A673 (cell line): ENCODE data around the gene GART. TPM values are rescaled to one million over a fixed set of nuclear protein-coding genes. Genes with fewer than 3 reads are reported as not detected.

Source experiments
- BruUV-seq: library from RNA; stranded (reverse); fragments of 400-500 nt; replicated peaks from 2 replicates; lab custom pipeline; 2021; lab: Mats Ljungman, UMichigan
- CTCF ChIA-PET: fragments of 300-600 bp; sonication (Branson Sonifier 250); formaldehyde crosslinking; loops from one replicate; lab custom pipeline; 2022; ENCODE audit warnings: antibody characterized with exemption; lab: Charles Lee
- POLR2A ChIA-PET: fragments of 300-600 bp; sonication (Branson Sonifier 250); formaldehyde crosslinking; loops from one replicate; lab custom pipeline; 2022; ENCODE audit warnings: antibody characterized with exemption; ENCODE audit not compliant: low non-redundant PET; lab: Charles Lee
- DNase-seq: peaks from one replicate; pipeline ENCODE4 v3.0.0-alpha.2; 2015; ENCODE audit warnings: low spot score
- H3K27ac ChIP-seq: fragments of 200-600 bp; sonication (generic); 2 replicates; pipeline ENCODE4 v1.5.1; 2016; ENCODE audit warnings: mixed run types, low read depth, mild to moderate bottlenecking, mixed read lengths, antibody characterized with exemption, low read length; ENCODE audit not compliant: poor library complexity, severe bottlenecking
- H3K27me3 ChIP-seq: fragments of 200-600 bp; sonication (generic); replicated peaks from 2 replicates; pipeline ENCODE4 v1.6.1; 2017; ENCODE audit warnings: mixed run types, low read depth, mild to moderate bottlenecking, mixed read lengths, antibody characterized with exemption, low read length; ENCODE audit not compliant: insufficient read depth, poor library complexity
- H3K36me3 ChIP-seq: fragments of 200-600 bp; sonication (generic); 2 replicates; pipeline ENCODE4 v1.6.1; 2016; ENCODE audit warnings: mixed run types, mild to moderate bottlenecking, mixed read lengths, antibody characterized with exemption, low read length; ENCODE audit not compliant: insufficient read depth, poor library complexity, severe bottlenecking
- H3K4me1 ChIP-seq: fragments of 200-600 bp; sonication (generic); 2 replicates; pipeline ENCODE4 v1.6.1; 2017; ENCODE audit warnings: mixed run types, mild to moderate bottlenecking, mixed read lengths, antibody characterized with exemption, low read length; ENCODE audit not compliant: insufficient read depth, poor library complexity, severe bottlenecking
- H3K4me3 ChIP-seq: fragments of 200-600 bp; sonication (generic); 2 replicates; pipeline ENCODE4 v1.5.1; 2016; ENCODE audit warnings: low read depth, mixed run types, mild to moderate bottlenecking, mixed read lengths, low read length; ENCODE audit not compliant: poor library complexity, severe bottlenecking
- H3K9me3 ChIP-seq: fragments of 200-600 bp; sonication (generic); 2 replicates; pipeline ENCODE4 v1.6.1; 2016; ENCODE audit warnings: mixed run types, low read depth, mild to moderate bottlenecking, mixed read lengths, antibody characterized with exemption, low read length; ENCODE audit not compliant: poor library complexity, severe bottlenecking
- CTCF ChIP-seq: fragments of 300-800, 200-600 bp; sonication (generic); conservative IDR thresholded peaks from 2 replicates; pipeline ENCODE4 v1.5.1; 2017; ENCODE audit warnings: low read depth, mild to moderate bottlenecking, antibody characterized with exemption, low read length, moderate library complexity, mixed read lengths
- EZH2 ChIP-seq: fragments of 200-600 bp; sonication (generic); IDR thresholded peaks from 2 replicates; pipeline ENCODE4 v1.6.1; 2017; ENCODE audit warnings: borderline replicate concordance, low read depth, mild to moderate bottlenecking, mixed read lengths, antibody characterized with exemption, low read length; ENCODE audit not compliant: poor library complexity, severe bottlenecking
- intact Hi-C: fragments of 100-400 bp; cut with micrococcal nuclease; formaldehyde crosslinking; loops from one replicate; pipeline ENCODE4 v1.10.0; 2022; ENCODE audit not compliant: unreplicated experiment
- total RNA-seq: library from RNA; stranded (reverse); gene quantifications from 2 replicates; pipeline ENCODE4 v1.2.3, GENCODE V29; 2021

Gene GART
- total RNA-seq, 1 experiment from 2014 or later = 210 TPM

DNA sequence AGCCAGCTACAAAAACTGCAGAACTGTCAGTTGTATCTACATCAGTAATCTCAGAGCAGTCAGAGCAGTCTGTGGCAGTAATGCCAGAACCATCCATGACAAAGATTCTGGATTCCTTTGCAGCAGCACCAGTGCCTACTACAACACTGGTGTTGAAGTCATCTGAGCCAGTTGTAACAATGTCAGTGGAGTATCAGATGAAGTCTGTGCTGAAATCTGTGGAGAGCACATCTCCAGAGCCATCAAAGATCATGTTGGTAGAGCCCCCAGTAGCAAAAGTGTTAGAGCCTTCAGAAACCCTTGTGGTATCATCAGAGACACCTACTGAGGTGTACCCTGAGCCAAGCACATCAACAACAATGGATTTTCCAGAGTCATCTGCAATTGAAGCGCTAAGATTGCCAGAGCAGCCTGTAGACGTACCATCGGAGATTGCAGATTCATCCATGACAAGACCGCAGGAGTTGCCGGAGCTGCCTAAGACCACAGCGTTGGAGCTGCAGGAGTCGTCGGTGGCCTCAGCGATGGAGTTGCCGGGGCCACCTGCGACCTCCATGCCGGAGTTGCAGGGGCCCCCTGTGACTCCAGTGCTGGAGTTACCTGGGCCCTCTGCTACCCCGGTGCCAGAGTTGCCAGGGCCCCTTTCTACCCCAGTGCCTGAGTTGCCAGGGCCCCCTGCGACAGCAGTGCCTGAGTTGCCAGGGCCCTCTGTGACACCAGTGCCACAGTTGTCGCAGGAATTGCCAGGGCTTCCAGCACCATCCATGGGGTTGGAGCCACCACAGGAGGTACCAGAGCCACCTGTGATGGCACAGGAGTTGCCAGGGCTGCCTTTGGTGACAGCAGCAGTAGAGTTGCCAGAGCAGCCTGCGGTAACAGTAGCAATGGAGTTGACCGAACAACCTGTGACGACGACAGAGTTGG lies 8.2 kb upstream of the GART start:
- Histone ChIP-seq H3K9me3 (no peaks in the 10 kb centered on the region), H3K4me1 (peaks cover 6% of the 10 kb centered on the region), H3K27ac (no peak overlapping the region), H3K27me3 (no peaks in the 10 kb centered on the region), H3K4me3 (no peak overlapping the region), H3K36me3 (peaks cover 93% of the 10 kb centered on the region)
- intact Hi-C loops = no loop called here
- no peak for DNase-seq
- BruUV-seq = no TSS peak
- no peak for TF ChIP-seq CTCF
- no peak for TF ChIP-seq EZH2
- POLR2A ChIA-PET = no interaction called here
- CTCF ChIA-PET = no interaction called here

GRCh38 chr21:33546086-33546485 lies 4.2 kb upstream of the GART start:
- Histone ChIP-seq H3K27ac (no peak overlapping the region), H3K4me3 (no peak overlapping the region), H3K27me3 (no peaks in the 10 kb centered on the region), H3K36me3 (peaks cover 55% of the 10 kb centered on the region), H3K9me3 (no peaks in the 10 kb centered on the region), H3K4me1 (peaks cover 9% of the 10 kb centered on the region)
- ChIA-PET CTCF (no interaction called here), POLR2A (no interaction called here)
- intact Hi-C loops = no loop called here
- no peak for TF ChIP-seq CTCF
- TF ChIP-seq EZH2 = no peak
- no peak for DNase-seq
- BruUV-seq = no TSS peak

- no TSS peak for BruUV-seq
- intact Hi-C loops = loop anchor here (5.0 kb wide), 1 partner anchor 43 kb away; the partner anchor contains the start of gene DONSON
- no peak overlapping the region for H3K27ac ChIP-seq
- peaks cover 20% of the 10 kb centered on the region for H3K4me1 ChIP-seq
- no peaks in the 10 kb centered on the region for H3K27me3 ChIP-seq
- POLR2A ChIA-PET = no interaction called here
- peak overlapping the region; percentile 59 for H3K4me3 ChIP-seq
- TF ChIP-seq CTCF = no peak
- no peak for TF ChIP-seq EZH2
- CTCF ChIA-PET = no interaction called here
- no peaks in the 10 kb centered on the region for H3K9me3 ChIP-seq
- peaks cover 46% of the 10 kb centered on the region for H3K36me3 ChIP-seq
- no peak for DNase-seq
These were observed 2.7 kb upstream of the GART start for GRCh38 chr21:33544451-33545195.
